ENCODE data around the gene RRAD.

Gene RRAD

DNA sequence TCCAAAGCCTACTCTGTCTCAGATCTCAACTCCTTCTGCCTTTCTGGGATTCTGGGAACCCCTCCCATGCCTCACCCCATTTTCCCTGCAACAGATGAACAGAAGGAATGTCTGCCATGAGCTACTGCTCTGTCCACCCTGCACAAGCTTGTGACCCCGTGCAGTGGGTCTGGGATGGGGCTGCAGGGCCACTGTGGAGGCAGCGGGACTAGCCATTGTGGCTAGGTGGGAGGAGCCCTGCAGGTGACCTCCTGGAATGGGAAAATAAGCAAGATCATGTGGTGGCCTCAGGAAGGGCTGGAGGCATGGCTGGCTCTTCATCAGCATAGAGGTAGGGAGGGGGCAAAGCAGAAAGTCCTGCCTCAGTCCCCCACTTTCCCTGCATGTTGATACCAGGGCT is 31.3 kb downstream of the RRAD start:
- no peak overlapping the region for H3K27ac ChIP-seq
- TF ChIP-seq, protein P1, sequence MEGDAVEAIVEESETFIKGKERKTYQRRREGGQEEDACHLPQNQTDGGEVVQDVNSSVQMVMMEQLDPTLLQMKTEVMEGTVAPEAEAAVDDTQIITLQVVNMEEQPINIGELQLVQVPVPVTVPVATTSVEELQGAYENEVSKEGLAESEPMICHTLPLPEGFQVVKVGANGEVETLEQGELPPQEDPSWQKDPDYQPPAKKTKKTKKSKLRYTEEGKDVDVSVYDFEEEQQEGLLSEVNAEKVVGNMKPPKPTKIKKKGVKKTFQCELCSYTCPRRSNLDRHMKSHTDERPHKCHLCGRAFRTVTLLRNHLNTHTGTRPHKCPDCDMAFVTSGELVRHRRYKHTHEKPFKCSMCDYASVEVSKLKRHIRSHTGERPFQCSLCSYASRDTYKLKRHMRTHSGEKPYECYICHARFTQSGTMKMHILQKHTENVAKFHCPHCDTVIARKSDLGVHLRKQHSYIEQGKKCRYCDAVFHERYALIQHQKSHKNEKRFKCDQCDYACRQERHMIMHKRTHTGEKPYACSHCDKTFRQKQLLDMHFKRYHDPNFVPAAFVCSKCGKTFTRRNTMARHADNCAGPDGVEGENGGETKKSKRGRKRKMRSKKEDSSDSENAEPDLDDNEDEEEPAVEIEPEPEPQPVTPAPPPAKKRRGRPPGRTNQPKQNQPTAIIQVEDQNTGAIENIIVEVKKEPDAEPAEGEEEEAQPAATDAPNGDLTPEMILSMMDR (IDR thresholded peaks at IDR 0.05): no peak
- H3K4me3 ChIP-seq (ENCODE audit: low read depth in 1 of 2, low read length in 1 of 2): no peak overlapping the region
- H3K27me3 ChIP-seq: no peaks in the 10 kb centered on the region
- no peaks in the 10 kb centered on the region for H3K4me1 ChIP-seq (ENCODE audit: control insufficient read depth in 1 of 2, insufficient read depth in 1 of 2, low read depth in 1 of 2, low read length in 1 of 2)
- H3K36me3 ChIP-seq: no peaks in the 10 kb centered on the region
- no peaks in the 10 kb centered on the region for H3K9me3 ChIP-seq

- no peaks in the 10 kb centered on the region for H3K4me1 ChIP-seq (ENCODE audit: control insufficient read depth in 1 of 2, insufficient read depth in 1 of 2, low read depth in 1 of 2, low read length in 1 of 2)
- H3K27me3 ChIP-seq: no peaks in the 10 kb centered on the region
- H3K27ac ChIP-seq: no peak overlapping the region
- no peaks in the 10 kb centered on the region for H3K9me3 ChIP-seq
- H3K36me3 ChIP-seq: no peaks in the 10 kb centered on the region
- TF ChIP-seq, protein P1 (IDR thresholded peaks at IDR 0.05): no peak
- H3K4me3 ChIP-seq (ENCODE audit: low read depth in 1 of 2, low read length in 1 of 2): no peak overlapping the region
Observed at GRCh38 chr16:66891797-66892196, 33.5 kb downstream of the RRAD start.

DNA sequence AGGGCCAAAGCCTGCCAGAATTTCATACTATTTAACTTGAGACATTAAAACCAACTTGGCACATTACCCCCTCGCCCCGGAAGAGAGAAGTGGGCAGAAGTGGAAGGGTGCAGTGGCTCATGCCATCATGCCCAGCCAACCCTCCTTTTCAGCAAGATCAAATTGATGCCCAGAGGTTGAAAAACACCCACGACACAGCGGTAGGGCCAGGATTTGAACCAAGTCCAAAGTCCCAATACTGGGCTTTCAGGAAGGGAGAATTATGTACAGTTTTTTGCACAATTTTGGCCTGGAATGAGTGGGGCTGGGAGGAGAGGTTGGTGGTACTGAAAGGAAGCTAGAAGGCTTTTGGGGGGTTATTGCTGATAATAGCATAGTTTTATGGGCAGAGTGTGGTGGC is 34.0 kb downstream of the RRAD start:
- Histone ChIP-seq H3K27ac (no peak overlapping the region), H3K9me3 (no peaks in the 10 kb centered on the region), H3K27me3 (no peaks in the 10 kb centered on the region), H3K4me1 (ENCODE audit: control insufficient read depth in 1 of 2, insufficient read depth in 1 of 2, low read depth in 1 of 2, low read length in 1 of 2) (no peaks in the 10 kb centered on the region), H3K36me3 (no peaks in the 10 kb centered on the region), H3K4me3 (ENCODE audit: low read depth in 1 of 2, low read length in 1 of 2) (no peak overlapping the region)
- TF ChIP-seq, protein P1 (IDR thresholded peaks at IDR 0.05): no peak

GRCh38 chr16:66890799-66891198 is 34.5 kb downstream of the RRAD start:
- Histone ChIP-seq H3K4me1 (ENCODE audit: control insufficient read depth in 1 of 2, insufficient read depth in 1 of 2, low read depth in 1 of 2, low read length in 1 of 2) (no peaks in the 10 kb centered on the region), H3K27me3 (no peaks in the 10 kb centered on the region)

GRCh38 chr16:66889622-66890021 is 35.7 kb downstream of the RRAD start:
- Histone ChIP-seq H3K4me3 (ENCODE audit: low read depth in 1 of 2, low read length in 1 of 2) (no peak overlapping the region), H3K4me1 (ENCODE audit: control insufficient read depth in 1 of 2, insufficient read depth in 1 of 2, low read depth in 1 of 2, low read length in 1 of 2) (no peaks in the 10 kb centered on the region), H3K27me3 (no peaks in the 10 kb centered on the region), H3K36me3 (peaks cover 10% of the 10 kb centered on the region), H3K27ac (no peak overlapping the region), H3K9me3 (no peaks in the 10 kb centered on the region)
- TF ChIP-seq, protein P1 (IDR thresholded peaks at IDR 0.05): no peak

More at GRCh38 chr16:66890799-66891198, 34.5 kb downstream of the RRAD start:
- Histone ChIP-seq H3K4me3 (ENCODE audit: low read depth in 1 of 2, low read length in 1 of 2) (no peak overlapping the region), H3K9me3 (no peaks in the 10 kb centered on the region), H3K36me3 (no peaks in the 10 kb centered on the region), H3K27ac (no peak overlapping the region)
- TF ChIP-seq, protein P1 (IDR thresholded peaks at IDR 0.05): no peak
